ENCODE measurements around the gene RNF168. TPM values are rescaled to one million over a fixed set of nuclear protein-coding genes. Genes with fewer than 3 reads are reported as not detected.
"Not testable (repeated sequence)": the region's sequence is repeated elsewhere in the genome, so short reads cannot be mapped to it uniquely, and the experiment has no call there.

The RNF168 gene
- polyA plus RNA-seq, 1 donor = 8.4 TPM

- not testable (repeated sequence) for DNase-seq (ENCODE audit: low read depth)
These were observed 33.4 kb downstream of the RNF168 start for GRCh38 chr3:196470182-196470581.

DNA sequence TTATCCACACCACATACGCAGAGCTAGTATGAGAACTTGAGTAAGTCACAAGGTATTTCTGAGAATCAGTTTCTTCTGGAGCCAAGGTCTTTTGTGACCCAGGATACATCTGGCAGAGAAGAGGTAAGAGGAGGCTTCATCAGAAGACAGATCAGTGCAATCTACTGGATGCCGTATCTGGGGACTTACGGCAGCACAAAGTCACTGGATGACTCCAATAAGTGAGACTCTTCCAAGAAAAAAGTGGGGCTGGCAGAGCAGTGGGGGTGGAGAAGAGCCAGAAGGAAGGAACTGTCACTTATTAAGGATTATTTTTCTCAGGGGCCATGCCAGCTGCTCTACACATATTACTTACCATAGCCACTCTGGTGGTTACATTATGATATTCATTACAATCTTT is 39.8 kb downstream of the RNF168 start:
- no peak for DNase-seq (ENCODE audit: low read depth)

DNA sequence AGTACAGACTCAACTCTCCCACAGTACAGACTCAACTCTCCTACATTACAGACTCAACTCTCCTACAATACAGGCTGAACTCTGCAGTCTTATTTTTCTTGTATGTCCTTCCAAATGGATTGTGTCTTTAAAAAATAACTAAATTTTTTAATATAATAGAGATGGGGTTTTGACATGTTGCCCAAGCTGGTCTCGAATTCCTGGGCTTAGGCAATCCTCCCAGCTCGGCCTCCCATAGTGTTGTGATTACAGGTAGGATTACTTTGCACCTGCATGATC is 40.2 kb downstream of the RNF168 start:
- no peak for DNase-seq (ENCODE audit: low read depth)

- DNase-seq (ENCODE audit: low read depth) = not testable (repeated sequence)
These were observed 40.7 kb downstream of the RNF168 start for GRCh38 chr3:196462680-196463477.

DNA sequence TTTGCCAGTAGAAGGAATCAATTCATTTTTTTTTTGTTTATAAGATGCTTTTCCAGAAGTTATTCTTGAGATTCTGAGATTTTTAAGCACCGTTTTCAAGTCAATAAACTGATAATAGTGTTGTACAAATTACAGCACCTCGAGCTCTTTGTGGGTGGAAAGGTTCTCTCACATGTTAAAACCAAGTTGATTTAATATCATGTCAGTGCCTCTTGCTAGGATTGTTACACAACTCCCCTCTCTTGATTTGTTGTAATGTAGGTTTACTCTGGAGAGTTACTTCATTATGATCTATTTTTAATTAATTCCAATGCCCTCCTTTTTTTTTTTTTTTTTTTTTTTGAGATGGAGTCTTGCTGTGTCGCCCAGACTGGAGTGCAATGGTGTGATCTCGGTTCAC is 45.5 kb downstream of the RNF168 start:
- DNase-seq (ENCODE audit: low read depth) = no peak

DNA sequence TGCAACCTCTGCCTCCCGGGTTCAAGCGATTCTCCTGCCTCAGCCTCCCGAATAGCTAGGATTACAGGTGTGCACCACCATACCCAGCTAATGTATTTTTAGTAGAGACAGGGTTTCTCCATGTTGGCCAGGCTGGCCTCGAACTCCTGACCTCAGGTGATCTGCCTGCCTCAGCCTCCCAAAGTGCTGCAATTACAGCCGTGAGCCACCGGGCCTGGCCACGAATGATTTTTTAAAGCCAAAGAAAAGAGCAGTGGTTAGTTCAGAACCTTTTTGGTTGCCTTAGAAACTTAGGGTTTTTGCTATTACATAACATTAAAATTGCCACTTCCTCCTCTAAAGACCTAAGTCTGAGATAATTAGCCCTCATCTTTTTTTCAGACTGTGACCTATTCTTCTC is 46.1 kb downstream of the RNF168 start:
- not testable (repeated sequence) for DNase-seq (ENCODE audit: low read depth)

- DNase-seq (ENCODE audit: low read depth) = no peak
These were observed 48.6 kb downstream of the RNF168 start for GRCh38 chr3:196454935-196455334.

DNA sequence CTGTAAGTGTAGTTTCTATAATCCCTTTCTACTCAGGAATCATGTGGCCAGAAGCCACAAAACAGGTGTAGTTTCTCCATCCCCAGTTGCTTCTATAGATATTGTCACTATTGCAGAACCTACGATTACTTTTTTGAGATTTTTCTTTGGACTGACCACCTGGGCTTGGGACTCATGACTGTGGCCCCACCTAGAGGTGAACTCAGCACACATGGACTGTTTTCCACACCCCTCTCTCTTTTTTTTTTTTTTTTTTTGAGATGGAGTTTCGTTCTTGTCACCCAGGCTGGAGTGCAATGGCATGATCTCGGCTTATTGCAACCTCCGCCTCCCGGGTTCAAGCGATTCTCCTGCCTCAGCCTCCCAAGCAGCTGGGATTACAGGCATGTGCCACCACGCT is 58.2 kb downstream of the RNF168 start:
- not testable (repeated sequence) for DNase-seq (ENCODE audit: low read depth)

- DNase-seq (ENCODE audit: low read depth) = no peak
These were observed 59.1 kb downstream of the RNF168 start for GRCh38 chr3:196444500-196444894.

- no peak for DNase-seq (ENCODE audit: low read depth)
These were observed 62.9 kb downstream of the RNF168 start for GRCh38 chr3:196440696-196441095.

GRCh38 chr3:196440041-196440537 is 63.5 kb downstream of the RNF168 start:
- no peak for DNase-seq (ENCODE audit: low read depth)

GRCh38 chr3:196432137-196432879 is 71.3 kb downstream of the RNF168 start, which contains the start of gene UBXN7:
UBXN7 (minus strand) TSS chr3:196432427; CDS start chr3:196432399, 28 bp downstream.
- DNase-seq (ENCODE audit: low read depth) = peak; percentile 73

DNA sequence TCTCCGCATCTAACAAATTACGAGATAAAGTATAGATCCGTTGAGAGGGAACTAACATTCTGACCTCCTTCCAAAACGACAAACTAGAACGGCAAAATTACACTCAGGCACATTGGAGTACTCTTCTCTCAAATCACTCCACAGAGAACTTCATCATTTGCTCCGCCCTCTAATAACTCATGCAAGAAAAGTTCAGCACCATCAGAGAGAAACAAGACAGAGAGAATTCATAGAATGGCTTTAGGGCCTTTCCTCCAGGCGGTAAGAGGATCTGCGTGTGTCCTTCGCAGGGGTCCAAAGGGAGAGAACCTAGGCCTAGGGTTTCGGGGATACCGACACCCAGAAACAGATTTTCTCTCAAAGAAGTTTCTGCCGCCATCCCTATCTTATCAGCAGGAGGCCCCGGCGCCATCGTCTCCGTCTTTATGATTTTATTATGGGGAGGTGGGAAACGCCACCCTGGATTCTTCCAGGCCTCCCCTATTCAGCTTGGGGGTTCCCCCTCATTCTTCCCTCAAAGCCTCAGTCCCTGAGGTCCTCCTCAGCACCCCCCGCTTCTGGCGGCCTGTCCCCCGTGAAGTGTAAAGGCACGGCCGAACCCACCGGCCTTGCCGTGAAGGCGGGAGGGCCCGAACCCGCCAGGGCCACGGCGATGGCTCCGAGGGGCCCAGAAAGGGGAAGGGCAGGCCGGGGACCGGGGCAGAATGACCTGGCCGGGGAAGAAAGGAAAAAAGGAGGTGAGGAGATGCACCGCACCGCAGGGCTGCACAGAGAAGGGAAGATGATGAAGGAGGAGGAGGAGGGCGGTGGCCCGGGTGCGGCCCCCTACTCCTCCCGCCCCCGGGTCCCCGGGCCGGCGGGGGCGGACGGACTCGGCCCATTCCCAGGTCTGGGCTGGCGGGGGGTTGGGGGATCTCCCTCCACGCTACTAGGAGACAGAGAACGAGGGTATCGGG is 72.1 kb downstream of the RNF168 start:
- no peak for DNase-seq (ENCODE audit: low read depth)

- DNase-seq (ENCODE audit: low read depth) = no peak
These were observed 75.5 kb downstream of the RNF168 start for GRCh38 chr3:196428041-196428440.

DNA sequence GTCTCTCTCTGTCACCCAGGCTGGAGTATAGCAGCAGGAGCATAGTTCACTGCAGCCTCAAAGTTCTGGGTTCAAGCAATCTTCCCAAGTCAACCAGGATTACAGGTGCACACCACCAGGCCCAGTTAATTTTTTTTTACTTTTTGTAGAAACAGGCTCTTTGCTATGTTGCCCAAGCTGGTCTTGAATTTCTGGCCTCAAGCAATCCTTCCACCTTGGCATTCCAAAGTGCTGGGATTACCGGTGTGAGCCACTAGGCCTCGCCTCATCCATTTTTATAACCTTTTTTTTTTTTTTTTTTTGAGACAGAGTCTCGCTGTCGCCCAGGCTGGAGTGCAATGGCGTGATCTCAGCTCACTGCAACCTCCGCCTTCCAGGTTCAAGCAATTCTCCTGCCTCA is 79.1 kb downstream of the RNF168 start:
- not testable (repeated sequence) for DNase-seq (ENCODE audit: low read depth)

GRCh38 chr3:196423044-196423781 is 80.4 kb downstream of the RNF168 start:
- DNase-seq (ENCODE audit: low read depth) = no peak

- not testable (repeated sequence) for DNase-seq (ENCODE audit: low read depth)
These were observed 81.9 kb downstream of the RNF168 start for GRCh38 chr3:196421668-196422067.

DNA sequence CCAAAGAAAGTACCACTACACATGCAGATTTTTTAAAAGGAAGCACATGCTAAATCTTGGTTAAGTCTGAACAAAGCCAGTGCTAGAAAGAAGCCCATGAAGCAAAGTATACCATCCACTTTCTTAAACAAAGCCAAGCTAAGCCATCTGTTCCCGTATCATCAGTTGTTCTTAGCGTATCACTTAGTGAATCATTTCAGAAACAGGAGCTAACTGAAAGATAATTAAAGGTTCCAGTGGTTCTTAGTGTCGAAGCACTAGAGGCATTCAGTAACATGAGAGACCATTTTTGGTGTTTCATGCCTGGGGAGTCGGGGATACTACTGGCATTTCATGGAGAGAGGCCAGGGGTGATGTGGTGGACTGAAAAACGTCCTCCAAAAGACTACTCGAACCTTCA is 84.2 kb downstream of the RNF168 start:
- no peak for DNase-seq (ENCODE audit: low read depth)
